ENCODE data around the gene CCR6. TPM values are rescaled to one million over a fixed set of nuclear protein-coding genes. Genes with fewer than 3 reads are reported as not detected.
"Not testable (repeated sequence)": the region's sequence is repeated elsewhere in the genome, so short reads cannot be mapped to it uniquely, and the experiment has no call there.

The CCR6 gene
- total RNA-seq, 2 experiments from 2014 or later, result 3.1 to 5.3 TPM

GRCh38 chr6:167154895-167155294, 32.0 kb downstream of the CCR6 start:
- ChIA-PET CTCF (no interaction called here), POLR2A (no interaction called here)

DNA sequence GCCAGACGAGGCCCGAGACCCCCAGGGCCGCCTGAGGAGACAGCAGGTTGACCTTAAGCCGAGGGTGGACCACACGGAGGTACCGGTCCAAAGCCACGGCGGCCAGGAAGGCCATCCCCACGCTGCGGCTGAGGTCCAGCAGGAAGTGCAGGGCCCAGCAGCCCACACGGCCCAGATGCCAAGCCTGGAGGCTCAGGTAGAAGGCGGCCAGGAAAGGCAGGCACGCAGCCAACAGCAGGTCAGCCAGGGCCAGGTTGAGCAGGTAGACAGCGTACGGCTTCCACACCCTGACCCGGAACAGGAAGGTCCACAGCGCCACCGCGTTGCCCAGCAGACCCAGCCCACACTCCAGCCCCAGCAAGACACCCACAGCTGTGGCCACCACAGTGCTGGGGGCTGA, 34.5 kb downstream of the CCR6 start:
- ChIA-PET CTCF (no interaction called here), POLR2A (no interaction called here)

DNA sequence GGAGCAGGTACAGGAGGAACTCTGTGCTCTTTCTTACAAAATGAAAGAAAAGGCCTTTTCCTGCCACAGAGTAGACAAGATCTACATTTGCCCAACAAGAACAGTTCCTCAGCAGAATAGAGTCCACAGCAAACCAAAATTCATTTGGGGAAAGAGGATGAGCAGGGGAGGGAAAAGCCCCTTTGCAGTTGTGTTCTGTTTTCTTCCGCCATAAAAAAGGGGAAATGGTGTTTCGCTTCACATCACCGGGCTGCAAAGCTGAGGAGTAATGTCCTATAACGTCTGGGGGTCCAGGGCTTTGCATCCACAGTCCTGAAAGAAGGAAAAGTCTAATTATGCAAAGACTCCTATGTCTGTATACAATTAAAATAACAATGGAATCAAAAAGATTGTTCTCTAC, 35.0 kb downstream of the CCR6 start, which contains the start of gene GPR31:
Gene GPR31 (minus strand): TSS at position 118 of the 400 bp plus-strand sequence. CDS start 149 bp downstream, outside the sequence.
- ChIA-PET POLR2A (no interaction called here), CTCF (no interaction called here)

GRCh38 chr6:167161851-167162467, 39.1 kb downstream of the CCR6 start:
- POLR2A ChIA-PET, result no interaction called here
- CTCF ChIA-PET, result no interaction called here

- ChIA-PET POLR2A (no interaction called here), CTCF (no interaction called here)
These were observed 39.7 kb downstream of the CCR6 start for GRCh38 chr6:167162591-167162990.

DNA sequence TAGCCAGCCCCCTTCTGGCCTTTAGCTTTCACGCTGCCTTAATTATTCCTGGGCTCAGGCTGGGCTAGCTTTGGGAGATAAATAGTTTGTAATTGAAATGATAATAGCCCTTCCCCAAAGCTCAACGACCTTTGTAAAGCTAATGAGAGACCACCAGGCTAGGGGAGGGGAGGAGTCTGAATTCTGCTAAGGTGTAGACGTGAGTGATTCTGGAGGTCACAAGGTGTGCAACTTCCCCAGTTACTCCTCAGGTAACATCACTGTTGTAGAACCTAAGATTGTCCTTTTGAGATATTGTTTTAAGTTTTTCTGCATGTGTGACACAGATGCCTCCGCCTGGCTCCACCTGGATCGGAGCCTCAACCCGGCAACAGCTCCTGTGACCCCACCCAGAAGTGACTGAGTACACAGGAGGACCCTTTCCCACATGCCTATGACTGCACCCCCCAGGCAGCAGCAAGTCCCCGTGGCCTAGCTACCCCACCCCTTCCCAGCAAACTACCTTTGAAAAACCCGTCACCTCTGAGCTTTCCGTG, 40.6 kb downstream of the CCR6 start:
- ChIA-PET CTCF (interaction anchor here (0.6 kb wide), 1 partner anchor 335 kb away, joined by 3 read pairs; no protein-coding TSS in a partner anchor), POLR2A (no interaction called here)

DNA sequence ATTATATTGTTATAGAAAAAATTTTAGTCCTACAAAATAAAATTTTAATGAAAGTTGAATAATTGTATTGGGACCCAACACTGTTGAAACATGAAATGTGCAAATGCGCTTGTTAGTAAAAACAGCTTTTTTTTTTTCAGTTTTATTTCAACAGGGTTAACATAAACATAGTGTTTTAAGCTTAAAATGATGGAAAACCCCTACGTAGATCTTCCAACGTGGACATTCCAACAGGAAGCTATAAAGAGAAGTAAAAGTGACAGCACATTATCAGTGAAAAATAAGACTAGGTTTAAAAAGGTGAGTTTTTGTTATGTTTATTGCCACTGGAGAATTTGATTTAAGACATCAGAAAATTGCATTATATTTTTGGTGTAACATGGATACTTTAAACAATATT, 41.4 kb downstream of the CCR6 start:
- POLR2A ChIA-PET, result no interaction called here
- CTCF ChIA-PET, result no interaction called here

DNA sequence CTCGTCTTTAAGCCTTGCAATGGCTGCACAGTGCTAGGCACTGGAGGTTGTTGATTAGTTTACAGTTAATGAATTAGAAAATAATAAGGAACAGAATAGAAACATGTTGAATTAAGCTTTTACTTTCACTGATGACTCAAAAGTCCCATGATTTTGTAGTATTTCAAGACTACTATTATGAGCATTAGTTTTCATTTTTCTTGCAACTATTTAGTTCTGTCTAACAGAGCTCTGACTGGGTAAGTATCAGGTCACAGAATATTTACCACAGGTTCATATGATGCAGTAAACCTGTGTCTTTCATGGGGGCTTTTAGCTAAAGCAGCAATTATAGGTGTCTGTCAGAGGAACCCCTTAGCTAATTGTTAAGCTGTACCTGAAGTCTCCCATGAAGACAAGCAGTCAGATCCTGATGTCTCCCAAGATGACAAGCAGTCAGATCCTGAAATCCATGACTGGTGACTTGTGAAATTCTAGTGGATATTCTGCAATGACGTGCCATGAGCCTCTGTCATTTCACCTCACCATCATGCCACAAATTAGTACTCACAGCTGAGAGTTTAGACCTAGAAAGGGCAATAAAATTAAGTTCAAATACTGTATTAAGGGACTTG, 43.1 kb downstream of the CCR6 start:
- ChIA-PET POLR2A (no interaction called here), CTCF (no interaction called here)

GRCh38 chr6:167167699-167168098, 44.8 kb downstream of the CCR6 start:
- POLR2A ChIA-PET, CTCF ChIA-PET: not testable (repeated sequence)

GRCh38 chr6:167168296-167168695, 45.4 kb downstream of the CCR6 start:
- CTCF ChIA-PET, POLR2A ChIA-PET: not testable (repeated sequence)

GRCh38 chr6:167169867-167170266, 47.0 kb downstream of the CCR6 start:
- CTCF ChIA-PET, POLR2A ChIA-PET: not testable (repeated sequence)

GRCh38 chr6:167171300-167171699, 48.4 kb downstream of the CCR6 start:
- POLR2A ChIA-PET, CTCF ChIA-PET: not testable (repeated sequence)

DNA sequence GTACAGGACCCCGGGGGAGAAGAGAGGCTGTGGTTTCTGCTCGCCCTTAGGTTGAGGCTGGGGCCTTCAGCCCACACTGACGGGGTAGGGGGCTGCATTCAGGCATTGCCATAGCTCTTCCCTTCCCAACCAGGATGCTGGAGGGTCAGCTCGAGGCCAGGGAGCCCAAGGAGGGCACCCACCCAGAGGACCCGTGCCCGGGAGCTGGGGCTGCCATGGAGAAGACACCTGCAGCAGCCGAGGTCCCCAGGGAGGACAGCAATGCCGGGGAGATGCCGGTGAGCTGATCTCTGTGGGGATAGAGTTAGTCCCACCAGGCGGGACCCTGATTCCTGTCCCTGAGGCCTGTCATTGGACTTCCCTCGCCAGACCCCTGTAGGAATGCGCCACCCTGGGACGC, 49.1 kb downstream of the CCR6 start:
- POLR2A ChIA-PET, CTCF ChIA-PET: not testable (repeated sequence)

DNA sequence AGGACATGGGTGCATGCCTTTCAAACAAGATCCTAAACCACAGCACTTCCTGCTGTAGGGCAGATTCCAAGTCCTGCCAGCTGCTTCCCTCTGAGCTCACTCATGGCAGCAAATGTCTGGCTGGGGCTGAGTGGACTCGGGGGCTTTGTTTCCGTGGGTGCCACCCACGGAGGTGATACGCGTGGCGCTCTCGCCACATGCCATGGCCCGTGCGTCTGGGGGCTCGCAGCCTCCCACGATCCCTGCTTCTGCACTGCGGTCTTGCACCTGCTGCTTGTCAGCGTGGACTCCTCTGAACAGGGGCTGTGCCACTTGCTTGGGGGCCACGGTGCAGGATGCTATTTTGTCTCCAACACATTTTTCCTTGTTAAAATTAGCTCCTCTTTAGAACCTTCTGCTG, 54.4 kb downstream of the CCR6 start:
- POLR2A ChIA-PET, CTCF ChIA-PET: not testable (repeated sequence)

DNA sequence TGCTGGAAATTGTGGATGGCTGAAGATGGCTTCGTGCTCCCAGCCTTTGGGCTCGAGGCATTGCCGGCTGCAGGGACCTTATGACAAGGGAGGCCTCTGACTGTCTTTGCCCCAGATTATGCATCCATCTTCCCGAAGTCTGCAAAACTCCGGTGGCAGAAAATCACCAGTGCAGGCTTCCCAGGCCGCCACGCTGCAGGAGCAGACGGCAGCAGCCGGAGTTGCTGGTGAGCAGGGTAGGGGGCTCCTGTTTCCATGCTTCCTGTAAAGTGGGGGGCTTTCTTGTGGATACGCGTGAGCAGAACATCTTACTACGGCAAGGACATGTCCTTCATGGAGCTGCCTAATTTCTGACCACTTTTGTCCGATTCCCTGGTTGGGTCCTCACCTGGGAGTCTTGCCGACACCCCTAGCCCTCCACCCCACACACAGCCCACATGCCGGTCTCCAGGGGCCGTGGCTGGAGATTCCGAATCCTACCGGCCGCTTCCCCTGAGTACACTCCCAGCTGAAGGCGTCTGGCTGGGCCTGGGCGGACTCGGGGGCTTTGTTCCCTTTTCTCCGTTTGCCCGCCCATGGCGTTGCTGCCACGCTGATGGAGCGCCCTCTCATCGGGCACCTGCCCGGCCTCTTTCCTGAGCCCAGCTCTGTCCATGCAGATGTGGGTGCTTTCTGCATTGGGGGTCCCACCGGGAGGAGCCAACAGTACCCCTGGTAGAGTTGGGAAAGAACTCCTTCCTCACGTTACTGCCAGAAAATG, 56.2 kb downstream of the CCR6 start:
- CTCF ChIA-PET, POLR2A ChIA-PET: not testable (repeated sequence)

DNA sequence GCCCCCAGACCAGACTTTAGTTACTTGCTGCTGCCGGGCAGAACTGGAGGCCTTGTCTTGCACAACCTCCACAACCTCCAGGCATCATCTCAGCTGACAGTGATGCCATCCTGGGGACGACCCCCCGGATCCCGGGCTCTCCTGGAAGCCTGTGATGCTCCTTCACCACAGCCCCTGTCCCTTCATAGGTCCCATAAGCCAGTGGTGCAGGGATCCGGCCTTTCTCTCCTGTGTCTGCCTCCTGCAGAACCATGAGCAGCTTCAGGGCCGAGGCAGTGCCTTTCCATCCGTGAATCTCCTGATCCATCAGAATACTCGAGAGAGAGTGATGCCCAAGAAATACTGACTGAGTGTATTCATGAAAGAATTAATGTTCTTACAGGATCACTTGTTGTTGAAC, 57.2 kb downstream of the CCR6 start:
- POLR2A ChIA-PET, CTCF ChIA-PET: not testable (repeated sequence)

GRCh38 chr6:167181351-167181750, 58.5 kb downstream of the CCR6 start:
- CTCF ChIA-PET, POLR2A ChIA-PET: not testable (repeated sequence)

GRCh38 chr6:167182913-167183314, 60.0 kb downstream of the CCR6 start:
- CTCF ChIA-PET, POLR2A ChIA-PET: not testable (repeated sequence)

DNA sequence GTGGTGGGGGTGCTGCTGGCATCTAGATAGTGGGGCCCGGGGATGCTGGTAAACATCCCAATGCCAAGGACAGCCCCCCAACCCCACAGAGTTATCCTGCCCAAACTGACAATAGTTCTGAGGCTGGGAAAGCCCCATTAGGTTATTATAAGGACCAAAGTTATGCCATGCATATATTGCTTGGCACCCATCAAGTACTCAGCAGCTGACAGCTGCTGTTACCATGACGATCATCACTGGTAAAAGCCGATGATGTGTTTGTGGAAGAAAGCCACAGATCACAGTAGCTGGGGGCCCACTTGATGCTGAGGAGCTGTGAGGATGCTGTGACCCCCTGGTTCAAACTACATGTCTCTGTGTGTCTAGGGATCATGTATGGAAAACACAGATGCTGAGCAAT, 62.2 kb downstream of the CCR6 start:
- CTCF ChIA-PET, result not testable (repeated sequence)

DNA sequence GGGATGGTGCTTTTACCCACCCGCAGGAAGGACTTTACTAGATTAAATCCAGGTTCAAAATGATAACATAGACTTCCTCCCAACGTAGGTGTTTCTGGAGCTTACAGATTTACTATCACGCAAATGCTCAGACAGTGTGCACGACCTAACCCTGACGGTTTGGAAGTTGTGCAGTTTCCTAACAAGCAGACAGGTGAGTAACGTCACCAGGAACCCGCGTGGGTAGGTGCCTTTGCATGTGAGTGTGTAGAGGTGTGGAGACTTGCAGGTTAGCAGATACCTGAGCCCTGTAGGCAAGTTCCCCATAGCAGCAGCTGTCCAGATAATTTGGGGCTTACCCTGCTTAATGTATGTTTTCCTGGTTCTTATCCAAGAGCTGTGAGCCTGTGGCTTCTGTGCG, 64.4 kb downstream of the CCR6 start:
- CTCF ChIA-PET, POLR2A ChIA-PET: not testable (repeated sequence)

More for the DNA sequence above, 62.2 kb downstream of the CCR6 start:
- POLR2A ChIA-PET, result not testable (repeated sequence)
